ENCODE data around the gene NDRG4.

DNA sequence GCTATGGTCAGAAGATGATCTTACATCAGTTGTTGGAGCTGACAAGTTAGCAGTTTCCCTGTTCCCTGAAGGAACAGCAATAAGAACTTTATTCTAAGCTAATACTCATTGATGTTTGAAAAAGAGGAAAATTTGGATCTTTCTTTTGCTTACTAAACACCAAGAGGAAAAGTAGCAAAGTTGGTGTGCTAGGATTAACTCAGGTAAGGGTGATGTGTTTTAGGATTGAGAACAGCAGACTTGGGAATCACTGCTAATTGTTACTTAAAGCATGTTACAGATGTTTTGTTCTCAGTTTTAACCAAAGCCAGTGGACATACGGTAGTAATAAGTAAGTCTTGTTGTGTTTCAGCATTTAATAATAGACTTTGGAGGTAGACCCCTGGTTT, 19.0 kb downstream of the NDRG4 start:
- TF ChIP-seq NFIC (IDR thresholded peaks at IDR 0.05; ENCODE audit: low read length), result no peak
- TF ChIP-seq ZNF788 (CRISPR knock-in tag; IDR thresholded peaks at IDR 0.05; ENCODE audit: borderline replicate concordance), result no peak
- no peak for TF ChIP-seq ZIK1 (CRISPR knock-in tag; IDR thresholded peaks at IDR 0.05; ENCODE audit: borderline replicate concordance, low read depth)
- TF ChIP-seq HNRNPH1 (optimal IDR thresholded peaks at IDR 0.05; ENCODE audit: low read depth, low read length), result no peak
- TF ChIP-seq TRIM24 (CRISPR knock-in tag; IDR thresholded peaks at IDR 0.05), result no peak
- TF ChIP-seq ZNF30 (CRISPR knock-in tag; IDR thresholded peaks at IDR 0.05), result no peak
- TF ChIP-seq, protein P1, sequence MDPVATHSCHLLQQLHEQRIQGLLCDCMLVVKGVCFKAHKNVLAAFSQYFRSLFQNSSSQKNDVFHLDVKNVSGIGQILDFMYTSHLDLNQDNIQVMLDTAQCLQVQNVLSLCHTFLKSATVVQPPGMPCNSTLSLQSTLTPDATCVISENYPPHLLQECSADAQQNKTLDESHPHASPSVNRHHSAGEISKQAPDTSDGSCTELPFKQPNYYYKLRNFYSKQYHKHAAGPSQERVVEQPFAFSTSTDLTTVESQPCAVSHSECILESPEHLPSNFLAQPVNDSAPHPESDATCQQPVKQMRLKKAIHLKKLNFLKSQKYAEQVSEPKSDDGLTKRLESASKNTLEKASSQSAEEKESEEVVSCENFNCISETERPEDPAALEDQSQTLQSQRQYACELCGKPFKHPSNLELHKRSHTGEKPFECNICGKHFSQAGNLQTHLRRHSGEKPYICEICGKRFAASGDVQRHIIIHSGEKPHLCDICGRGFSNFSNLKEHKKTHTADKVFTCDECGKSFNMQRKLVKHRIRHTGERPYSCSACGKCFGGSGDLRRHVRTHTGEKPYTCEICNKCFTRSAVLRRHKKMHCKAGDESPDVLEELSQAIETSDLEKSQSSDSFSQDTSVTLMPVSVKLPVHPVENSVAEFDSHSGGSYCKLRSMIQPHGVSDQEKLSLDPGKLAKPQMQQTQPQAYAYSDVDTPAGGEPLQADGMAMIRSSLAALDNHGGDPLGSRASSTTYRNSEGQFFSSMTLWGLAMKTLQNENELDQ (CRISPR knock-in tag; IDR thresholded peaks at IDR 0.05; ENCODE audit: borderline replicate concordance), result no peak
- TF ChIP-seq, protein P2, sequence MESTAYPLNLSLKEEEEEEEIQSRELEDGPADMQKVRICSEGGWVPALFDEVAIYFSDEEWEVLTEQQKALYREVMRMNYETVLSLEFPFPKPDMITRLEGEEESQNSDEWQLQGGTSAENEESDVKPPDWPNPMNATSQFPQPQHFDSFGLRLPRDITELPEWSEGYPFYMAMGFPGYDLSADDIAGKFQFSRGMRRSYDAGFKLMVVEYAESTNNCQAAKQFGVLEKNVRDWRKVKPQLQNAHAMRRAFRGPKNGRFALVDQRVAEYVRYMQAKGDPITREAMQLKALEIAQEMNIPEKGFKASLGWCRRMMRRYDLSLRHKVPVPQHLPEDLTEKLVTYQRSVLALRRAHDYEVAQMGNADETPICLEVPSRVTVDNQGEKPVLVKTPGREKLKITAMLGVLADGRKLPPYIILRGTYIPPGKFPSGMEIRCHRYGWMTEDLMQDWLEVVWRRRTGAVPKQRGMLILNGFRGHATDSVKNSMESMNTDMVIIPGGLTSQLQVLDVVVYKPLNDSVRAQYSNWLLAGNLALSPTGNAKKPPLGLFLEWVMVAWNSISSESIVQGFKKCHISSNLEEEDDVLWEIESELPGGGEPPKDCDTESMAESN (CRISPR knock-in tag; conservative IDR thresholded peaks at IDR 0.05), result no peak
- TF ChIP-seq ZFP36 (IDR thresholded peaks at IDR 0.05; ENCODE audit: borderline replicate concordance, low read depth, low read length, partially characterized antibody), result no peak
